ENCODE data around the gene PRRC2C. TPM values are rescaled to one million over a fixed set of nuclear protein-coding genes. Genes with fewer than 3 reads are reported as not detected.

Gene PRRC2C
- total RNA-seq, 1 experiment from 2014 or later: 222 TPM

- POLR2A ChIA-PET (ENCODE audit: low non-redundant PET): no interaction called here
- Histone ChIP-seq H3K4me3 (ENCODE audit: low read depth, low read length, poor library complexity, severe bottlenecking) (no peak overlapping the region), H3K36me3 (ENCODE audit: insufficient read depth, low read length, poor library complexity, severe bottlenecking) (peaks cover 73% of the 10 kb centered on the region), H3K9me3 (ENCODE audit: low read depth, low read length, poor library complexity, severe bottlenecking) (no peaks in the 10 kb centered on the region), H3K27ac (ENCODE audit: low read depth, low read length, poor library complexity, severe bottlenecking) (no peak overlapping the region), H3K27me3 (replicated peaks; ENCODE audit: insufficient read depth, low read depth, low read length, poor library complexity) (no peaks in the 10 kb centered on the region), H3K4me1 (ENCODE audit: insufficient read depth, low read length, poor library complexity, severe bottlenecking) (no peaks in the 10 kb centered on the region)
- intact Hi-C loops (cut with micrococcal nuclease; ENCODE audit: unreplicated experiment): no loop called here
- CTCF ChIA-PET: no interaction called here
- no peak for DNase-seq (ENCODE audit: low spot score)
- no TSS peak for BruUV-seq (replicated peaks)
- TF ChIP-seq EZH2 (IDR thresholded peaks at IDR 0.05; ENCODE audit: borderline replicate concordance, low read depth, low read length, poor library complexity, severe bottlenecking): no peak
- TF ChIP-seq, protein P1, sequence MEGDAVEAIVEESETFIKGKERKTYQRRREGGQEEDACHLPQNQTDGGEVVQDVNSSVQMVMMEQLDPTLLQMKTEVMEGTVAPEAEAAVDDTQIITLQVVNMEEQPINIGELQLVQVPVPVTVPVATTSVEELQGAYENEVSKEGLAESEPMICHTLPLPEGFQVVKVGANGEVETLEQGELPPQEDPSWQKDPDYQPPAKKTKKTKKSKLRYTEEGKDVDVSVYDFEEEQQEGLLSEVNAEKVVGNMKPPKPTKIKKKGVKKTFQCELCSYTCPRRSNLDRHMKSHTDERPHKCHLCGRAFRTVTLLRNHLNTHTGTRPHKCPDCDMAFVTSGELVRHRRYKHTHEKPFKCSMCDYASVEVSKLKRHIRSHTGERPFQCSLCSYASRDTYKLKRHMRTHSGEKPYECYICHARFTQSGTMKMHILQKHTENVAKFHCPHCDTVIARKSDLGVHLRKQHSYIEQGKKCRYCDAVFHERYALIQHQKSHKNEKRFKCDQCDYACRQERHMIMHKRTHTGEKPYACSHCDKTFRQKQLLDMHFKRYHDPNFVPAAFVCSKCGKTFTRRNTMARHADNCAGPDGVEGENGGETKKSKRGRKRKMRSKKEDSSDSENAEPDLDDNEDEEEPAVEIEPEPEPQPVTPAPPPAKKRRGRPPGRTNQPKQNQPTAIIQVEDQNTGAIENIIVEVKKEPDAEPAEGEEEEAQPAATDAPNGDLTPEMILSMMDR (conservative IDR thresholded peaks at IDR 0.05; ENCODE audit: low read depth, low read length): no peak
These were observed 30.0 kb downstream of the PRRC2C start for GRCh38 chr1:171515299-171515698.

DNA sequence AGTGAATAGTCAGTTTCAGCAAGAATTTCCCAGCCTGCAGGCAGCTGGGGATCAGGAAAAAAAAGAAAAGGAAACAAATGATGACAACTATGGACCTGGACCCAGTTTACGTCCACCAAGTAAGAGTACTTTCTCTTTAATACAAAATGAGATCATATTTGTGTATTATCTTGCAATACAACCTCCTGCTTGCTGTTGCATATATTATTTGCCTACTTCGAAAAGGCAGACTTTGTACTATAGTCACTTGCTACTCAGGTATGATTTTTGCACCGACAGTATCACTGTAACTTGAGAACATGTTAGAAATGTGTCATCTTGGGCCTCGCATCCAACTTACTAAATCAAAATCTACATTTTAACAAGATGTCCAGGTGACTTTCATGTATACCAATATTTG, 30.4 kb downstream of the PRRC2C start:
- Histone ChIP-seq H3K4me3 (ENCODE audit: low read depth, low read length, poor library complexity, severe bottlenecking) (no peak overlapping the region), H3K4me1 (ENCODE audit: insufficient read depth, low read length, poor library complexity, severe bottlenecking) (no peaks in the 10 kb centered on the region), H3K27ac (ENCODE audit: low read depth, low read length, poor library complexity, severe bottlenecking) (no peak overlapping the region), H3K27me3 (replicated peaks; ENCODE audit: insufficient read depth, low read depth, low read length, poor library complexity) (no peaks in the 10 kb centered on the region), H3K9me3 (ENCODE audit: low read depth, low read length, poor library complexity, severe bottlenecking) (no peaks in the 10 kb centered on the region), H3K36me3 (ENCODE audit: insufficient read depth, low read length, poor library complexity, severe bottlenecking) (peaks cover 77% of the 10 kb centered on the region)
- no TSS peak for BruUV-seq (replicated peaks)
- TF ChIP-seq EZH2 (IDR thresholded peaks at IDR 0.05; ENCODE audit: borderline replicate concordance, low read depth, low read length, poor library complexity, severe bottlenecking): no peak
- TF ChIP-seq, protein P1 (conservative IDR thresholded peaks at IDR 0.05; ENCODE audit: low read depth, low read length): no peak
- CTCF ChIA-PET: no interaction called here
- DNase-seq (ENCODE audit: low spot score): no peak
- POLR2A ChIA-PET (ENCODE audit: low non-redundant PET): no interaction called here
- intact Hi-C loops (cut with micrococcal nuclease; ENCODE audit: unreplicated experiment): no loop called here

DNA sequence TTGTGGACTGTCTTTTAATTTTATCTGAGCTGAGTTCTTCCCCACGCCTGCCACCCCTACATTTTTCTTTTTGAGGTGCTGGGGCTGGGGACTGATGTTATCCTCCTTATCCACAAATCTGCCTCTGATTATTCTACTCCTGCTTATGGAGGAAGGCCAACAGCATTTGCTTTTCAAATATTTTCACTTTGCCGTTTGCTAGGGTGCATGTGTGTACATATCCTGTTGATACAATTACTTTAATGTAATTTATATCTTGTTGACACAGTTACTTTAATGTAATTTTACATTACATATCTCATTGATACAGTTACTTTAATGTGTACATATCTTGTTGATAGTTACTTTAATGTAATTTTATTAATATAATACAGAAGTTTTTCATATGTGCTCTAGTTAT, 36.2 kb downstream of the PRRC2C start:
- Histone ChIP-seq H3K36me3 (ENCODE audit: insufficient read depth, low read length, poor library complexity, severe bottlenecking) (peaks cover 97% of the 10 kb centered on the region), H3K9me3 (ENCODE audit: low read depth, low read length, poor library complexity, severe bottlenecking) (no peaks in the 10 kb centered on the region), H3K4me1 (ENCODE audit: insufficient read depth, low read length, poor library complexity, severe bottlenecking) (no peaks in the 10 kb centered on the region), H3K27me3 (replicated peaks; ENCODE audit: insufficient read depth, low read depth, low read length, poor library complexity) (no peaks in the 10 kb centered on the region), H3K27ac (ENCODE audit: low read depth, low read length, poor library complexity, severe bottlenecking) (no peak overlapping the region), H3K4me3 (ENCODE audit: low read depth, low read length, poor library complexity, severe bottlenecking) (no peak overlapping the region)
- CTCF ChIA-PET: no interaction called here
- intact Hi-C loops (cut with micrococcal nuclease; ENCODE audit: unreplicated experiment): no loop called here
- POLR2A ChIA-PET (ENCODE audit: low non-redundant PET): no interaction called here
- BruUV-seq (replicated peaks): no TSS peak
- DNase-seq (ENCODE audit: low spot score): no peak
- no peak for TF ChIP-seq EZH2 (IDR thresholded peaks at IDR 0.05; ENCODE audit: borderline replicate concordance, low read depth, low read length, poor library complexity, severe bottlenecking)
- TF ChIP-seq, protein P1 (conservative IDR thresholded peaks at IDR 0.05; ENCODE audit: low read depth, low read length): no peak

Data from A673 (cell line).